OCI-LY1 (cell line): ENCODE results near the gene DIDO1.

Experiments
- H2AFZ ChIP-seq: fragments of 200-600 bp; sonication (generic), shearing (Covaris generic); 2 replicates; pipeline ENCODE4 v1.6.0; 2014; ENCODE audit warnings: antibody characterized with exemption, mild to moderate bottlenecking, low read length
- H3F3A ChIP-seq: fragments of 200-600 bp; sonication (generic), shearing (Covaris generic); 2 replicates; pipeline ENCODE4 v1.6.0; 2014; ENCODE audit warnings: mild to moderate bottlenecking, antibody characterized with exemption, low read length, moderate library complexity; ENCODE audit not compliant: insufficient read depth
- H3K27ac ChIP-seq: fragments of 200-600 bp; sonication (generic); 2 replicates; pipeline ENCODE4 v1.5.1; 2014; ENCODE audit warnings: low read length, mixed run types, mild to moderate bottlenecking, low read depth; ENCODE audit not compliant: poor library complexity, severe bottlenecking
- H3K27me3 ChIP-seq: fragments of 200-600 bp; sonication (generic); 2 replicates; pipeline ENCODE4 v1.6.0; 2014; ENCODE audit warnings: antibody characterized with exemption, mild to moderate bottlenecking, low read length, moderate library complexity; ENCODE audit not compliant: insufficient read depth
- H3K36me3 ChIP-seq: fragments of 200-600 bp; sonication (generic); 2 replicates; pipeline ENCODE4 v1.6.1; 2014; ENCODE audit warnings: mild to moderate bottlenecking, antibody characterized with exemption, low read length, moderate library complexity, mixed read lengths; ENCODE audit not compliant: insufficient read depth
- H3K4me1 ChIP-seq: fragments of 200-600 bp; sonication (generic); 2 replicates; pipeline ENCODE4 v1.5.1; 2014; ENCODE audit warnings: mild to moderate bottlenecking, low read length, moderate library complexity; ENCODE audit not compliant: insufficient read depth, severe bottlenecking
- H3K4me2 ChIP-seq: fragments of 200-600 bp; sonication (generic), shearing (Covaris generic); 2 replicates; pipeline ENCODE4 v1.6.1; 2014; ENCODE audit warnings: low read length
- H3K4me3 ChIP-seq: fragments of 200-600 bp; sonication (generic); 2 replicates; pipeline ENCODE4 v1.5.1; 2014; ENCODE audit warnings: low read length, low read depth, mild to moderate bottlenecking, mixed read lengths; ENCODE audit not compliant: poor library complexity, severe bottlenecking
- H3K79me2 ChIP-seq: fragments of 200-600 bp; shearing (Covaris generic); 2 replicates; pipeline ENCODE4 v1.6.1; 2016; ENCODE audit warnings: mixed run types, low read length, mixed read lengths; ENCODE audit not compliant: insufficient read depth
- H3K9ac ChIP-seq: fragments of 200-600 bp; sonication (generic), shearing (Covaris generic); 2 replicates; pipeline ENCODE4 v1.6.1; 2014; ENCODE audit warnings: mild to moderate bottlenecking, low read length, mixed read lengths
- H3K9me2 ChIP-seq: fragments of 200-600 bp; sonication (generic), shearing (Covaris generic); 2 replicates; pipeline ENCODE4 v1.6.1; 2014; ENCODE audit warnings: low read depth, mild to moderate bottlenecking, low read length, mixed read lengths
- H3K9me3 ChIP-seq: fragments of 200-600 bp; shearing (Covaris generic); 2 replicates; pipeline ENCODE4 v1.6.1; 2014; ENCODE audit warnings: low read length, mixed read lengths
- H4K20me1 ChIP-seq: fragments of 200-600 bp; sonication (generic), shearing (Covaris generic); 2 replicates; pipeline ENCODE4 v1.6.0; 2016; ENCODE audit warnings: mild to moderate bottlenecking, low read length; ENCODE audit not compliant: insufficient read depth
- CTCF ChIP-seq: fragments of 200-600 bp; sonication (generic), shearing (Covaris generic); IDR thresholded peaks from 2 replicates; pipeline ENCODE4 v1.5.1; 2017; ENCODE audit warnings: mild to moderate bottlenecking, antibody characterized with exemption, low read length, moderate library complexity, mixed read lengths
- EZH2 ChIP-seq: fragments of 200-600 bp; sonication (generic), shearing (Covaris generic); IDR thresholded peaks from 2 replicates; pipeline ENCODE4 v1.8.0; 2017; ENCODE audit warnings: borderline replicate concordance, mixed run types, mild to moderate bottlenecking, antibody characterized with exemption, low read length, moderate library complexity, mixed read lengths

DIDO1 gene

GRCh38 chr20:62945771-62946339, 19.6 kb upstream of the DIDO1 start:
- H3K9me3 ChIP-seq: 0 out of 2 replicates have a peak, but pooled peaks cover 2% of the 10 kb centered on the region
- H3K79me2 ChIP-seq: peaks cover 5% of the 10 kb centered on the region; the same call in 1 of the 2 replicates
- no peak overlapping the region for H3K27ac ChIP-seq
- no peak for TF ChIP-seq EZH2
- H2AFZ ChIP-seq: no peak overlapping the region
- H3K4me3 ChIP-seq: no peak overlapping the region
- H3K9ac ChIP-seq: no peak overlapping the region
- H3K4me1 ChIP-seq: no peaks in the 10 kb centered on the region
- H3K36me3 ChIP-seq: peaks cover 97% of the 10 kb centered on the region
- no peak overlapping the region for H3K4me2 ChIP-seq
- no peaks in the 10 kb centered on the region for H3K27me3 ChIP-seq
- H3F3A ChIP-seq: 0 out of 2 replicates have a peak, but pooled peaks cover 3% of the 10 kb centered on the region
- H4K20me1 ChIP-seq: no peaks in the 10 kb centered on the region
- H3K9me2 ChIP-seq: no peaks in the 10 kb centered on the region

- Histone ChIP-seq H2AFZ (no peak overlapping the region), H3K9ac (no peak overlapping the region), H3F3A (0 out of 2 replicates have a peak, but pooled peaks cover 3% of the 10 kb centered on the region), H3K4me1 (peaks cover 7% of the 10 kb centered on the region), H3K27ac (no peak overlapping the region), H3K36me3 (peaks cover 92% of the 10 kb centered on the region), H3K9me2 (no peaks in the 10 kb centered on the region), H4K20me1 (no peaks in the 10 kb centered on the region), H3K4me3 (no peak overlapping the region), H3K4me2 (no peak overlapping the region), H3K79me2 (peaks cover 12% of the 10 kb centered on the region), H3K27me3 (no peaks in the 10 kb centered on the region), H3K9me3 (0 out of 2 replicates have a peak, but pooled peaks cover 2% of the 10 kb centered on the region)
- TF ChIP-seq CTCF (no peak), EZH2 (no peak)
Measured at GRCh38 chr20:62944746-62945145, 18.4 kb upstream of the DIDO1 start.

- no peak overlapping the region for H3K4me3 ChIP-seq
- no peaks in the 10 kb centered on the region for H4K20me1 ChIP-seq
- H3K27ac ChIP-seq: no peak overlapping the region
- no peak overlapping the region for H2AFZ ChIP-seq
- H3K27me3 ChIP-seq: no peaks in the 10 kb centered on the region
- H3F3A ChIP-seq: 0 out of 2 replicates have a peak, but pooled peaks cover 3% of the 10 kb centered on the region
- H3K4me2 ChIP-seq: no peak overlapping the region
- H3K79me2 ChIP-seq: peaks cover 18% of the 10 kb centered on the region
- no peak overlapping the region for H3K9ac ChIP-seq
- no peaks in the 10 kb centered on the region for H3K9me2 ChIP-seq
- TF ChIP-seq EZH2: no peak
- H3K4me1 ChIP-seq: peaks cover 13% of the 10 kb centered on the region
- 0 out of 2 replicates have a peak, but pooled peaks cover 2% of the 10 kb centered on the region for H3K9me3 ChIP-seq
- H3K36me3 ChIP-seq: peaks cover 86% of the 10 kb centered on the region
Measured at GRCh38 chr20:62944184-62944583, 17.9 kb upstream of the DIDO1 start.

- Histone ChIP-seq H3K36me3 (peaks cover 78% of the 10 kb centered on the region), H2AFZ (no peak overlapping the region), H3K9ac (no peak overlapping the region), H3K27ac (no peak overlapping the region), H3K79me2 (peaks cover 26% of the 10 kb centered on the region), H3K9me2 (no peaks in the 10 kb centered on the region), H3K9me3 (no peaks in the 10 kb centered on the region), H3K4me2 (no peak overlapping the region), H3K4me1 (peaks cover 17% of the 10 kb centered on the region), H3K27me3 (no peaks in the 10 kb centered on the region), H3F3A (0 out of 2 replicates have a peak, but pooled peaks cover 3% of the 10 kb centered on the region), H3K4me3 (no peak overlapping the region), H4K20me1 (no peaks in the 10 kb centered on the region)
- no peak for TF ChIP-seq EZH2
- no peak for TF ChIP-seq CTCF
Measured at GRCh38 chr20:62943396-62943795, 17.1 kb upstream of the DIDO1 start.
